OCI-LY3 (cell line): ENCODE measurements around the gene ELMO1.

ENCODE experiments used
- EZH2phosphoT487 ChIP-seq: fragments of 200-600 bp; shearing (Covaris generic); IDR thresholded peaks from 2 replicates; pipeline ENCODE4 v1.6.1; 2018; ENCODE audit warnings: antibody characterized with exemption, mixed run types, low read depth
- TF ChIP-seq, protein P1 (sequence below): fragments of 200-600, 300-600 bp; sonication (generic); IDR thresholded peaks from 2 replicates; pipeline ENCODE4 v1.5.1; 2014; ENCODE audit warnings: antibody characterized with exemption, low read length, low read depth

DNA sequence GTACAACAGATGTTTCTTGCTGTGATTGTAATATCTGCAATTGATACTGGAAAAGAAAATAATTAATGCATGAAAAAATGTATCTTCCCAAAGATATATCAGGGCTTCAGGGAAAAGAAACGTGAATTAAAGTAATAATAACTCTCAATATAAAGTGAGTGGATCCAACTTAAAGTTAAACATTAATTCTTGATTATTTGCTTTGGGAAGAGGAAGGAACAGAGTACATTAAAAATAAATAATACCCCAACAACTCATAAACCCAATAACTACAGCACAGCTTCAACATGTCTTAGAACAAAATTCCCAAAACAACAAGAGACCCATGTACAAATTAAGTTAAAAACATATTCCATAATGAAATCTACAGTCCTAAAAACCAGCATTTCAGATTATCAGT, 33.0 kb downstream of the ELMO1 start:
- TF ChIP-seq, protein P1, sequence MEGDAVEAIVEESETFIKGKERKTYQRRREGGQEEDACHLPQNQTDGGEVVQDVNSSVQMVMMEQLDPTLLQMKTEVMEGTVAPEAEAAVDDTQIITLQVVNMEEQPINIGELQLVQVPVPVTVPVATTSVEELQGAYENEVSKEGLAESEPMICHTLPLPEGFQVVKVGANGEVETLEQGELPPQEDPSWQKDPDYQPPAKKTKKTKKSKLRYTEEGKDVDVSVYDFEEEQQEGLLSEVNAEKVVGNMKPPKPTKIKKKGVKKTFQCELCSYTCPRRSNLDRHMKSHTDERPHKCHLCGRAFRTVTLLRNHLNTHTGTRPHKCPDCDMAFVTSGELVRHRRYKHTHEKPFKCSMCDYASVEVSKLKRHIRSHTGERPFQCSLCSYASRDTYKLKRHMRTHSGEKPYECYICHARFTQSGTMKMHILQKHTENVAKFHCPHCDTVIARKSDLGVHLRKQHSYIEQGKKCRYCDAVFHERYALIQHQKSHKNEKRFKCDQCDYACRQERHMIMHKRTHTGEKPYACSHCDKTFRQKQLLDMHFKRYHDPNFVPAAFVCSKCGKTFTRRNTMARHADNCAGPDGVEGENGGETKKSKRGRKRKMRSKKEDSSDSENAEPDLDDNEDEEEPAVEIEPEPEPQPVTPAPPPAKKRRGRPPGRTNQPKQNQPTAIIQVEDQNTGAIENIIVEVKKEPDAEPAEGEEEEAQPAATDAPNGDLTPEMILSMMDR = no peak
- TF ChIP-seq EZH2phosphoT487 = no peak
